HFFc6 (cell line): Measurements from ENCODE around the gene CCDC187. TPM values are rescaled to one million over a fixed set of nuclear protein-coding genes. Genes with fewer than 3 reads are reported as not detected.

Source experiments
- DNase-seq: peaks from one replicate; pipeline ENCODE4 v3.0.0-alpha.2; 2018
- H3K27ac Mint-ChIP-seq: 2 replicates; pipeline ENCODE4 v1.8.0; 2020; ENCODE audit warnings: mild to moderate bottlenecking, mixed read lengths
- H3K27me3 Mint-ChIP-seq: 2 replicates; pipeline ENCODE4 v1.8.0; 2021; ENCODE audit warnings: mild to moderate bottlenecking, moderate library complexity, mixed read lengths; ENCODE audit not compliant: insufficient read depth
- H3K36me3 Mint-ChIP-seq: 2 replicates; pipeline ENCODE4 v1.8.0; 2021; ENCODE audit warnings: low read depth, mixed read lengths
- H3K4me1 Mint-ChIP-seq: 2 replicates; pipeline ENCODE4 v1.8.0; 2020; ENCODE audit warnings: low read depth, mixed read lengths
- H3K4me3 Mint-ChIP-seq: 2 replicates; pipeline ENCODE4 v1.8.0; 2020; ENCODE audit warnings: mild to moderate bottlenecking, moderate library complexity, mixed read lengths
- H3K9me3 Mint-ChIP-seq: 2 replicates; pipeline ENCODE4 v1.8.0; 2020; ENCODE audit warnings: mild to moderate bottlenecking, mixed read lengths
- total RNA-seq, 6 experiments: library from RNA; stranded (reverse); fragmentation: NEBNext Ultra II Directional; extraction: Animal tissue kit (Norgen Biotek cat#: 25700); gene quantifications; 2 replicates in 1 of 6; 3 replicates in 5 of 6; pipeline ENCODE4 v1.2.3, GENCODE V29; 2021
- TF ChIP-seq, protein P1 (sequence below): fragments of 200-600 bp; sonication (generic); IDR thresholded peaks from 2 replicates; pipeline ENCODE4 v1.5.0; 2021; ENCODE audit warnings: antibody characterized with exemption, mild to moderate bottlenecking

CCDC187 gene
- total RNA-seq, 6 experiments from 2014 or later = not detected

DNA sequence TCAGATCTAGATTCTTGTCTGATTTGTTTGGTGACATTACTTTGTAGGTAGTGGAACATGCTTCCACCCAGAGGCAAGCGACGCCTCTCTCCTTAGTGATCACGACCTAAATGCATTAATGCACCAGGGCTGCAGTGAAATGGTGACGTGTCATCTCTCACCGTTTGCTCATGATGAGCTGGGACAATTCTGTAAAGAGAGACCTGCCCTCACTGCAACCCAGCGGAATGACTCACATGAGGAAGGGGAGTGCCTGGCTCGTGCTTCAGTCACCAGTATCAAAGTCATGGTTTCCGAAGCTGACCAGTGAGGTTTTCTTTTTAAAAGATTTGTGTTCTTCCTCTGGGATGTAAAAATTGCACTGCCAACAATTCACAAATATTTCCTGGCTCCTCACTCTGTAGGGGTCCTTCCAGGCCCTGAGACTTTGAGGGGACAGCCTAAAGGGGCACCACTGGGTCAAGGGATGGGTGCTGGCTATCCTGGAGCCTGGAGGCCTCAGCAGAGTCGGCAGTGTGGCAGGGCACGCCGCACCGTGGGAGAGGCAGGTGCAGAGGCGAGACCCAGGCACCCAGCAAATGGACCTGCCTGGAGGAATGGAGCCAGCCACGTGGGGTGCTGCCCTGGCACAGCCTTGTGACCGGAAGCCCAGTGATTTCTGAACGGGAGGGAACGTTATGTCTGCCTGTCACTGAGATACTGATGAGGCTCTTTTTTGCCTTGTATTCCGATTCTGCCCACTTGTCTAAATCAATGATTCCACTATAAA lies 75.6 kb downstream of the CCDC187 start:
- Mint-ChIP-seq H3K27ac (peak overlapping the region; percentile 93), H3K36me3 (peaks cover 7% of the 10 kb centered on the region), H3K4me3 (peak overlapping the region; percentile 71), H3K27me3 (no peaks in the 10 kb centered on the region; the same call in 1 of the 2 replicates), H3K9me3 (no peaks in the 10 kb centered on the region), H3K4me1 (peaks cover 28% of the 10 kb centered on the region)
- TF ChIP-seq, protein P1, sequence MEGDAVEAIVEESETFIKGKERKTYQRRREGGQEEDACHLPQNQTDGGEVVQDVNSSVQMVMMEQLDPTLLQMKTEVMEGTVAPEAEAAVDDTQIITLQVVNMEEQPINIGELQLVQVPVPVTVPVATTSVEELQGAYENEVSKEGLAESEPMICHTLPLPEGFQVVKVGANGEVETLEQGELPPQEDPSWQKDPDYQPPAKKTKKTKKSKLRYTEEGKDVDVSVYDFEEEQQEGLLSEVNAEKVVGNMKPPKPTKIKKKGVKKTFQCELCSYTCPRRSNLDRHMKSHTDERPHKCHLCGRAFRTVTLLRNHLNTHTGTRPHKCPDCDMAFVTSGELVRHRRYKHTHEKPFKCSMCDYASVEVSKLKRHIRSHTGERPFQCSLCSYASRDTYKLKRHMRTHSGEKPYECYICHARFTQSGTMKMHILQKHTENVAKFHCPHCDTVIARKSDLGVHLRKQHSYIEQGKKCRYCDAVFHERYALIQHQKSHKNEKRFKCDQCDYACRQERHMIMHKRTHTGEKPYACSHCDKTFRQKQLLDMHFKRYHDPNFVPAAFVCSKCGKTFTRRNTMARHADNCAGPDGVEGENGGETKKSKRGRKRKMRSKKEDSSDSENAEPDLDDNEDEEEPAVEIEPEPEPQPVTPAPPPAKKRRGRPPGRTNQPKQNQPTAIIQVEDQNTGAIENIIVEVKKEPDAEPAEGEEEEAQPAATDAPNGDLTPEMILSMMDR = no peak
- DNase-seq = peak; percentile 82

DNA sequence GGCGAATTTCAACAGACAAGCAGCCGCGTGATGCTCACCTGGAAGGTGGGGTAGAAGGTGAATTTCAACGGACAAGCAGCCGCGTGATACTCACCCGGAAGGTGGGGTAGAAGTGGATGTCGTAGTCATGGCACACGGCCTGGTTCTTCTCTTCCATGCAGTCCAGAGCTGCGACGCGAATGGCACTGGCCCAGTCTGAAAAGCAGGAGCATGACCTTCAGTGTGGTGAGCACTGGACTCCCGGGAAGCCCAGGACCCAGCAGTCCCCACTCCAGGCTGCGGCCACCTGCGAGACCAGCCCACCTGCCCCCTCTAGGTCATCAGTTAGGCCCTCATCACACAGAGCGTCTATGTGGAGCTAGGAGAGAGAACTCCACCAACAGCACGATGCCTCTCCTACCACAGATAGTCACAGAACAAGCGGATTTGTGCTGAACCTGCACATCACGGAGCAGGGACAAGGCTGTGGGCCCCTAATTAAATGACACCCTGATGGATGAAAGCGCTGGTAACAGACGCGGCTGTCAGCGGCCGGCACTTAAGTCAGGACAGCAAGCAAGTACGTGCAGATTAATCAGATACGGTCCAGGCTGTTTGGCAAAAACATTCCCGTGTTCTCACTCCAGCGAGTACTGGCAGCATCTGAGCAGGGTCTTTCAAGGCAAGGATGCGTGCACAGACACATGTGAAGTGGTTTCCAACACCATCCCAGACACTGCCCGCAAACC lies 77.0 kb downstream of the CCDC187 start:
- peaks cover 28% of the 10 kb centered on the region for H3K4me1 Mint-ChIP-seq
- no peaks in the 10 kb centered on the region for H3K9me3 Mint-ChIP-seq
- TF ChIP-seq, protein P1 = no peak
- peaks cover 10% of the 10 kb centered on the region for H3K36me3 Mint-ChIP-seq
- peak overlapping the region; percentile 93 for H3K27ac Mint-ChIP-seq
- H3K27me3 Mint-ChIP-seq = no peaks in the 10 kb centered on the region; the same call in 1 of the 2 replicates
- DNase-seq = no peak
- no peak overlapping the region for H3K4me3 Mint-ChIP-seq

DNA sequence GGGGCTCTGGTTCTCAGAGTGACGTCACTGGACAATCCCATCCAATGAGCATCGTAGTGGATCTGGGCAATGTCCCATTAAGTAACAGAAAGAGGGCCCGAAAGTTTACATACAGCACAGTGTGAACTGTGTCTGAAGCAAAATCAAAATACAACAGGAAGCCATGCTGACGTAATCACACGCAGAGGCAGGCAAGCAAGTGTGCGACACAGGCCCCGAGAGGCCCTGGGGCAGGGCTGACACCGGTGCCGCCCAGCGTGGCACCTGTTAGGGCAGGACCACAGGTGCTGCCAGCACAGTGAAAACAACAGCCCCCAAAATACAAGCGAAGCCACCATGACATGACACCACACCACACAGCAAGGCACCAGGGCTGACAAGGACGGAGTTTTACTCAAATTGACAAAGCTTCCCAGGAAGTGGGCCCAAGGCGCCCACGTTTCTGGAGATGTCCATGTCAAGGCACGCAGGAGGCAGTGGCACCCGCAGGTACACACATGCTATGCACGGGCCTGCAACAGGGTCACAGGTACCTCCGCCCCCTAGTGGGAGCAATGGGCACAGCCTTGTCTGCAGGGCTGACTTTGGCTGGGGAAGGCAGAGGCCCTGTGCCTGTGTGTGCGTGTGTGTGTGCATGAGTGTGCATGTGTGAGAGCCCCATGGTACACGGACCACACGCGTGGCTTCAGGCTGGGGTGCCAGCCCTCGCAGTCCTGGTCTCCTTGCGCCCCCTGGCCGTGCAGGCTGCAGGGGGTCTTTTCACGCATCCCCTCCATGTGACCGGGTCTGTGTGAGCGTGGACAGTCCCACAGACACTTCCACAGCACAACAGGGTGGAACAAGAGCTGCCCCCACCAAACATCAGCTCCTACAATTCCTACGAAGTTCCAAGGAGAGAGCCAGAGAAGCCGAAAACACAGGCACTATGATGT lies 77.9 kb downstream of the CCDC187 start:
- peaks cover 28% of the 10 kb centered on the region for H3K4me1 Mint-ChIP-seq
- no peaks in the 10 kb centered on the region; the same call in 1 of the 2 replicates for H3K27me3 Mint-ChIP-seq
- TF ChIP-seq, protein P1 = peak; percentile 95
- no peaks in the 10 kb centered on the region for H3K9me3 Mint-ChIP-seq
- no peak overlapping the region for H3K4me3 Mint-ChIP-seq
- no peak overlapping the region for H3K27ac Mint-ChIP-seq
- H3K36me3 Mint-ChIP-seq = peaks cover 13% of the 10 kb centered on the region
- peak; percentile 43 for DNase-seq

DNA sequence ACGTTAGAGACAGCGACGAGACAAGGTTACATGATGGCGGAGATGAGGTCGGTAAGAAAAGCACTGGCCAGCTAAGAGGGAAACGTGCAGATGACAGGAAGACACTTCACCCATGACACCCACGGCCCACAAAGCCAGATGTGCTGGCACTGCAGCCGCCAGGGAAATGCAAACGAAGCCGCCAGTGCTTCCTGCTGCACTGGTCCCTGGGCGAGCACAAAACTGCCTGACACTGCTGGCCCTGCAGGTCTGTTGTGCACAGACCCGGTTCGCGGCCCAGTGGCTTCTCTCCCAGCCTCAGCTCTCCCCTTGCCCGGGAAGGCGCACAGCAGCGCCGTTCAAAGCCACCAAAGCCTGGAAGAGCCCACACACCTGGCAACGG lies 78.5 kb downstream of the CCDC187 start:
- Mint-ChIP-seq H3K9me3 (no peaks in the 10 kb centered on the region), H3K36me3 (peaks cover 13% of the 10 kb centered on the region), H3K27me3 (no peaks in the 10 kb centered on the region; the same call in 1 of the 2 replicates), H3K4me1 (peaks cover 33% of the 10 kb centered on the region), H3K4me3 (no peak overlapping the region), H3K27ac (no peak overlapping the region)
- TF ChIP-seq, protein P1 = no peak
- no peak for DNase-seq
